CD14-positive monocyte (primary cell): ENCODE measurements around the gene RCOR1. TPM values are rescaled to one million over a fixed set of nuclear protein-coding genes. Genes with fewer than 3 reads are reported as not detected.

ENCODE experiments used
- DNase-seq, 3 donors: peaks; one replicate each; pipeline ENCODE4 v3.0.0-alpha.2; 2011 to 2022
- H2AFZ ChIP-seq: 2 replicates; pipeline ENCODE4 v1.6.0; 2012; ENCODE audit warnings: mild to moderate bottlenecking, low read depth, low read length, inconsistent platforms; ENCODE audit not compliant: insufficient read depth, poor library complexity, severe bottlenecking
- H3K27ac ChIP-seq, 2 donors: 1 replicate in 1 of 2; 2 replicates in 1 of 2; pipeline ENCODE4 v1.5.1; 2012 to 2013; ENCODE audit warnings: low read length in 2 of 2, control low read depth in 1 of 2, inconsistent platforms in 1 of 2, low read depth in 1 of 2, mild to moderate bottlenecking in 1 of 2
- H3K27me3 ChIP-seq, 2 donors: one replicate each; pipeline versions ENCODE4 v1.6.0 to v1.6.1; 2011 to 2013; ENCODE audit warnings: low read length in 2 of 2; ENCODE audit not compliant: control insufficient read depth in 2 of 2, insufficient read depth in 2 of 2
- H3K36me3 ChIP-seq, 2 donors: replicated peaks in 1 of 2; 1 replicate in 1 of 2; 2 replicates in 1 of 2; pipeline versions ENCODE4 v1.5.1 to v1.6.1; 2012 to 2013; ENCODE audit warnings: low read length in 2 of 2, control low read depth in 1 of 2, inconsistent platforms in 1 of 2, mild to moderate bottlenecking in 1 of 2; ENCODE audit not compliant: insufficient read depth in 2 of 2, control insufficient read depth in 1 of 2
- H3K4me1 ChIP-seq, 2 donors: 1 replicate in 1 of 2; 2 replicates in 1 of 2; pipeline versions ENCODE4 v1.5.1 to v1.6.1; 2012 to 2013; ENCODE audit warnings: low read length in 2 of 2, control low read depth in 1 of 2, inconsistent platforms in 1 of 2, mild to moderate bottlenecking in 1 of 2, moderate library complexity in 1 of 2; ENCODE audit not compliant: insufficient read depth in 2 of 2, control insufficient read depth in 1 of 2
- H3K4me2 ChIP-seq: replicated peaks from 2 replicates; pipeline ENCODE3; 2012; ENCODE audit warnings: low read length, moderate library complexity, mild to moderate bottlenecking; ENCODE audit not compliant: poor library complexity, severe bottlenecking; ENCODE audit errors: extremely low read depth
- H3K4me3 ChIP-seq, 3 experiments: fragments of 200-600 bp in 1 of 3; sonication (generic) in 1 of 3; replicated peaks in 1 of 3; 1 replicate in 2 of 3; 2 replicates in 1 of 3; pipeline ENCODE4 v1.5.1; 2011 to 2013; ENCODE audit warnings: low read length in 3 of 3, mild to moderate bottlenecking in 3 of 3, control low read depth in 2 of 3, low read depth in 2 of 3, inconsistent platforms in 1 of 3, moderate library complexity in 1 of 3
- H3K79me2 ChIP-seq: 2 replicates; pipeline ENCODE4 v1.6.0; 2012; ENCODE audit warnings: mild to moderate bottlenecking, control low read depth, inconsistent platforms, low read length, moderate library complexity; ENCODE audit not compliant: insufficient read depth
- H3K9ac ChIP-seq: 2 replicates; pipeline ENCODE4 v1.6.0; 2017; ENCODE audit warnings: low read length, mild to moderate bottlenecking; ENCODE audit not compliant: insufficient read depth, poor library complexity, severe bottlenecking
- H3K9me3 ChIP-seq, 2 donors: replicated peaks in 1 of 2; 1 replicate in 1 of 2; 2 replicates in 1 of 2; pipeline versions ENCODE4 v1.5.1 to v1.6.1; 2012 to 2013; ENCODE audit warnings: low read length in 2 of 2, control low read depth in 1 of 2; ENCODE audit not compliant: control insufficient read depth in 1 of 2, insufficient read depth in 1 of 2
- H4K20me1 ChIP-seq: 2 replicates; pipeline ENCODE4 v1.6.0; 2012; ENCODE audit warnings: mild to moderate bottlenecking, low read length, control low read depth, moderate library complexity; ENCODE audit not compliant: insufficient read depth
- H3K27ac Mint-ChIP-seq, 7 donors: one replicate each; pipeline ENCODE4 v1.8.0; 2020; ENCODE audit warnings: mild to moderate bottlenecking in 7 of 7, mixed read lengths in 7 of 7, moderate library complexity in 6 of 7, inconsistent platforms in 2 of 7
- H3K27me3 Mint-ChIP-seq, 3 donors: one replicate each; pipeline ENCODE4 v1.8.0; 2021 to 2022; ENCODE audit warnings: low read depth in 3 of 3, mild to moderate bottlenecking in 3 of 3, mixed read lengths in 3 of 3, moderate library complexity in 3 of 3, inconsistent platforms in 1 of 3
- H3K36me3 Mint-ChIP-seq, 2 donors: one replicate each; pipeline ENCODE4 v1.8.0; 2020; ENCODE audit warnings: mixed read lengths in 2 of 2, inconsistent platforms in 1 of 2, mild to moderate bottlenecking in 1 of 2
- H3K4me1 Mint-ChIP-seq: one replicate; pipeline ENCODE4 v1.8.0; 2020; ENCODE audit warnings: mild to moderate bottlenecking, mixed read lengths
- H3K4me3 Mint-ChIP-seq, 2 donors: one replicate each; pipeline ENCODE4 v1.8.0; 2020; ENCODE audit warnings: mild to moderate bottlenecking in 2 of 2, mixed read lengths in 2 of 2, moderate library complexity in 1 of 2
- H3K9me3 Mint-ChIP-seq, 7 donors: one replicate each; pipeline ENCODE4 v1.8.0; 2020 to 2022; ENCODE audit warnings: mixed read lengths in 7 of 7, mild to moderate bottlenecking in 6 of 7, moderate library complexity in 6 of 7, inconsistent platforms in 2 of 7
- WGBS: methylation state at CpG from one replicate; pipeline ENCODE4 v1.1.5; 2013; ENCODE audit warnings: missing lambda C conversion rate; ENCODE audit not compliant: insufficient coverage; 5-methylcytosine and 5-hydroxymethylcytosine counted together
- intact Hi-C, 2 donors: fragments of 100-400 bp; cut with micrococcal nuclease; formaldehyde crosslinking; loops; one replicate each; pipeline versions ENCODE4 v1.15.0 to v1.15.1; 2023
- polyA plus RNA-seq, 3 donors: library from polyadenylated mRNA; depleted of rRNA in 1 of 3; unstranded in 2 of 3; stranded (reverse) in 1 of 3; fragments of 300-500 nt in 2 of 3; fragments of >200 nt in 1 of 3; fragmentation: Illumina TruSeq in 2 of 3; gene quantifications; 1 replicate in 2 of 3; 2 replicates in 1 of 3; pipeline ENCODE4 v1.2.3, GENCODE V29; 2012 to 2021
- TF ChIP-seq, protein P1 (sequence below): fragments of 200-600 bp; IDR thresholded peaks from one replicate; pipeline ENCODE4 v1.8.0; 2022; ENCODE audit warnings: antibody characterized with exemption, mild to moderate bottlenecking

Gene RCOR1
- polyA plus RNA-seq, 3 donors, result 2.1 to 36.6 (median 2.3) TPM

DNA sequence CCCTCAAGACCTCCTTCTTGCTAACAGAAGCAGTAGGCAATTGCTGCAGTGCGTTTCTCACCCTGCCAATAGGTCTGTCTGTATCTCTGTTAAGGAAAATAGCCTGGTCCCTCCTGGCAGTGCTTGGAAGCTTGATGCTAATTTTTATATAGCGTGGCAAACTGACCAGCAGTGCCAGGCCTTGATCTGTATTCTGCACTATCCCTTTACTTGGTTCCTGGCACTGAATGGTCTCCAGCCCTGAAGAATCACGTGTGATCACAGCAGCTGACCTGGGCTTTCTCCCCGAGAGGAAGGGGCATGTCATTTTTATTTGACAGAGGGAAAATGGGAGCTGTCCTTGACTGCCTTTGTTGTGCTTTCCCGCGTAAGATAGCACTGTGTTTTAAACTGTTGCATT lies 136.1 kb downstream of the RCOR1 start:
- Histone ChIP-seq H3K4me3 (no peak overlapping the region), H2AFZ (no peak overlapping the region), H3K27ac (no peak overlapping the region), H3K4me1 (no peaks in the 10 kb centered on the region), H3K4me2 (no peak overlapping the region), H3K9ac (no peak overlapping the region), H3K27me3 (no peaks in the 10 kb centered on the region), H4K20me1 (peaks cover 94% of the 10 kb centered on the region), H3K36me3 (peaks cover 89 to 100% of the 10 kb centered on the region in 2 donors), H3K79me2 (no peaks in the 10 kb centered on the region), H3K9me3 (no peaks in the 10 kb centered on the region)
- 100% methylated on average over 4 of the region's 6 CpGs for WGBS
- Mint-ChIP-seq H3K4me3 (no peak overlapping the region), H3K27me3 (peaks cover 0 to 3% (median 0%) of the 10 kb centered on the region in 3 donors), H3K4me1 (no peaks in the 10 kb centered on the region), H3K9me3 (no peaks in the 10 kb centered on the region), H3K27ac (peak overlapping the region in 1 of 7 donors; percentile 71), H3K36me3 (peaks cover 79 to 96% of the 10 kb centered on the region in 2 donors)
- TF ChIP-seq, protein P1, sequence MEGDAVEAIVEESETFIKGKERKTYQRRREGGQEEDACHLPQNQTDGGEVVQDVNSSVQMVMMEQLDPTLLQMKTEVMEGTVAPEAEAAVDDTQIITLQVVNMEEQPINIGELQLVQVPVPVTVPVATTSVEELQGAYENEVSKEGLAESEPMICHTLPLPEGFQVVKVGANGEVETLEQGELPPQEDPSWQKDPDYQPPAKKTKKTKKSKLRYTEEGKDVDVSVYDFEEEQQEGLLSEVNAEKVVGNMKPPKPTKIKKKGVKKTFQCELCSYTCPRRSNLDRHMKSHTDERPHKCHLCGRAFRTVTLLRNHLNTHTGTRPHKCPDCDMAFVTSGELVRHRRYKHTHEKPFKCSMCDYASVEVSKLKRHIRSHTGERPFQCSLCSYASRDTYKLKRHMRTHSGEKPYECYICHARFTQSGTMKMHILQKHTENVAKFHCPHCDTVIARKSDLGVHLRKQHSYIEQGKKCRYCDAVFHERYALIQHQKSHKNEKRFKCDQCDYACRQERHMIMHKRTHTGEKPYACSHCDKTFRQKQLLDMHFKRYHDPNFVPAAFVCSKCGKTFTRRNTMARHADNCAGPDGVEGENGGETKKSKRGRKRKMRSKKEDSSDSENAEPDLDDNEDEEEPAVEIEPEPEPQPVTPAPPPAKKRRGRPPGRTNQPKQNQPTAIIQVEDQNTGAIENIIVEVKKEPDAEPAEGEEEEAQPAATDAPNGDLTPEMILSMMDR, result no peak
- intact Hi-C loops, result no loop called here
- no peak for DNase-seq

DNA sequence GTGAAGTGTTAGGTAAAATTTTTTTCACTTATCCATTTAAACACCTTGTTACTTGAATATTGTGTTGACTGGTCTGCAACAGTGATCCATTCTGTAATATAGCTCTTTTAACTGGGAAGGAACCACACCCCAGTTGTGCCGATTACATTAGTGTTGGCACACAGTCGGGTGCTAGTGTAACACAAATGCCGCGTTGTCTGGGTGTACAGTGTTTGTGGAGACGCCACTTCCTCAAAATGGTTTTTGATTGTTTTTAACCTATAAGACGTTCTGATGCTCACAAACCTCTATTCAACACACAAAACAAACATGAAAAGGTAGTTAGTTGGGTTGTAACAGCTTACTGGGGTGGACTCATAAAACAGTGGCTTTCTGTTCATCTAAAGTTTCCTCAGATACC lies 136.8 kb downstream of the RCOR1 start:
- peaks cover 94% of the 10 kb centered on the region for H4K20me1 ChIP-seq
- no CpG with 5 or more reads among the region's 6 CpGs for WGBS
- intact Hi-C loops, result no loop called here
- Mint-ChIP-seq H3K9me3 (no peaks in the 10 kb centered on the region), H3K4me3 (no peak overlapping the region), H3K27me3 (peaks cover 0 to 3% (median 0%) of the 10 kb centered on the region in 3 donors), H3K27ac (no peak overlapping the region), H3K36me3 (peaks cover 76 to 96% of the 10 kb centered on the region in 2 donors), H3K4me1 (no peaks in the 10 kb centered on the region)
- no peak overlapping the region for H3K4me3 ChIP-seq
- no peak overlapping the region for H3K9ac ChIP-seq
- H3K4me1 ChIP-seq, result no peaks in the 10 kb centered on the region
- H3K79me2 ChIP-seq, result no peaks in the 10 kb centered on the region
- no peak overlapping the region for H3K4me2 ChIP-seq
- no peaks in the 10 kb centered on the region for H3K9me3 ChIP-seq
- no peak overlapping the region for H2AFZ ChIP-seq
- H3K27me3 ChIP-seq, result no peaks in the 10 kb centered on the region
- no peak for DNase-seq
- TF ChIP-seq, protein P1, result no peak
- H3K36me3 ChIP-seq, result peaks cover 85 to 99% of the 10 kb centered on the region in 2 donors
- H3K27ac ChIP-seq, result peak overlapping the region in 1 of 2 donors; percentile 38
